Heart left ventricle (tissue), 16 donors: ENCODE measurements around the gene SPEF2. TPM values are rescaled to one million over a fixed set of nuclear protein-coding genes. Genes with fewer than 3 reads are reported as not detected.

Experiments used
- ATAC-seq, 4 donors: fragments of 200-7000 bp; cut with Tn5 transposase; one replicate each; pipeline ENCODE4 v1.9.1; 2020 to 2022; ENCODE audit warnings: moderate library complexity in 4 of 4, mild to moderate bottlenecking in 3 of 4, moderate number of reproducible peaks in 1 of 4
- DNase-seq, 5 donors: peaks; one replicate each; pipeline ENCODE4 v3.0.0-alpha.2; 2020
- H3K27ac ChIP-seq, 12 donors: fragments of 200-600 bp; sonication (generic) in 4 of 12; one replicate each; pipeline versions ENCODE4 v1.5.0 to v1.8.0; 2016 to 2022; ENCODE audit warnings: mild to moderate bottlenecking in 2 of 12
- H3K27me3 ChIP-seq, 9 donors: fragments of 200-600 bp; sonication (generic) in 2 of 9; one replicate each; pipeline versions ENCODE4 v1.5.1 to v1.8.0; 2016 to 2022; ENCODE audit warnings: mild to moderate bottlenecking in 3 of 9
- H3K36me3 ChIP-seq, 9 donors: fragments of 200-600 bp; sonication (generic) in 2 of 9; one replicate each; pipeline versions ENCODE4 v1.5.0 to v1.8.0; 2018 to 2022; ENCODE audit warnings: mild to moderate bottlenecking in 2 of 9
- H3K4me1 ChIP-seq, 12 donors: fragments of 200-600 bp; sonication (generic) in 4 of 12; one replicate each; pipeline versions ENCODE4 v1.5.0 to v1.8.0; 2016 to 2022; ENCODE audit warnings: mild to moderate bottlenecking in 3 of 12
- H3K4me3 ChIP-seq, 12 donors: fragments of 200-600 bp; sonication (generic) in 4 of 12; one replicate each; pipeline versions ENCODE4 v1.5.0 to v1.8.0; 2017 to 2022; ENCODE audit warnings: mild to moderate bottlenecking in 9 of 12, moderate library complexity in 4 of 12
- H3K9me3 ChIP-seq, 12 donors: fragments of 200-600 bp; sonication (generic) in 4 of 12; one replicate each; pipeline versions ENCODE4 v1.5.0 to v1.8.0; 2016 to 2022; ENCODE audit warnings: mild to moderate bottlenecking in 1 of 12
- POLR2A ChIP-seq, 2 donors: fragments of 450-650 bp; IDR thresholded peaks; one replicate each; pipeline ENCODE4 v1.6.1; 2017; ENCODE audit warnings: antibody characterized with exemption in 2 of 2, mild to moderate bottlenecking in 2 of 2, moderate library complexity in 2 of 2
- WGBS, 4 donors: extraction: QIAGEN DNeasy Blood & Tissue Kit in 2 of 4; methylation state at CpG; one replicate each; pipeline versions ENCODE4 v1.1.5 to v1.1.7; 2013 to 2018; 5-methylcytosine and 5-hydroxymethylcytosine counted together
- intact Hi-C, 10 donors: fragments of 100-400 bp; cut with DNase I; formaldehyde crosslinking; loops; one replicate each; pipeline versions ENCODE4 v1.11.1 to v1.14.2; 2022
- polyA plus RNA-seq, 2 donors: library from polyadenylated mRNA; stranded (reverse); fragments of 200-250 nt; gene quantifications; one replicate each; pipeline ENCODE4 v1.2.3, GENCODE V29; 2013
- total RNA-seq, 9 donors: library from RNA; depleted of rRNA in 2 of 9; stranded (reverse); fragments of >200 nt in 2 of 9; fragmentation: NEBNext Ultra II Directional in 3 of 9; extraction: Animal tissue kit (Norgen Biotek cat#: 25700) in 3 of 9; gene quantifications; one replicate each; pipeline versions ENCODE4 v1.1.0 to v1.2.4, GENCODE V29; 2016 to 2023
- TF ChIP-seq, protein P1 (sequence below), 12 donors: fragments of 200-600 bp; sonication (generic) in 4 of 12; IDR thresholded peaks; one replicate each; pipeline versions ENCODE4 v1.5.0 to v1.8.0; 2018 to 2022; ENCODE audit warnings: antibody characterized with exemption in 12 of 12, mild to moderate bottlenecking in 5 of 12
- donor health status: ischemic (EF 13 %, LVEDD 7.1; RV severe dilation, severe dysfunction).
- donor health status: healthy with polysubstance abuse.
- donor health status: DM: no; HTN: yes; CAD: no.
- donor health status: DM: no; HTN: no; CAD: no.
- donor health status: ischemic (EF 25% LVEDD 6.9; RV normal size, moderate dysfunction).
- donor health status: ischemic (EF 25% LVEDD 5.7; RV mildly dilated, moderate dysfunction).
- donor health status: healthy.
- donor health status: DM: yes; HTN: yes; CAD: no.
- donor health status: ischemic (EF 35%, LVEDD 5.7; RV mildly dilated, moderate dysfunction).
- donor health status: nonischemic (EF 11% LVEDD 7.7; RV severe dilation, severe dysfunction).
- donor health status: DM: yes; HTN: yes; CAD: no.
- donor health status: PGD.
- donor health status: ischemic (EF 29% LVEDD 5.4; RV normal size, mild dysfunction).
- donor health status: nonischemic (EF 23%, LVEDD 6.1; RV moderate dilation, normal function).

The SPEF2 gene
- total and polyA plus RNA-seq, 11 donors, result 0.46 to 4.1 (median 1.3) TPM

DNA sequence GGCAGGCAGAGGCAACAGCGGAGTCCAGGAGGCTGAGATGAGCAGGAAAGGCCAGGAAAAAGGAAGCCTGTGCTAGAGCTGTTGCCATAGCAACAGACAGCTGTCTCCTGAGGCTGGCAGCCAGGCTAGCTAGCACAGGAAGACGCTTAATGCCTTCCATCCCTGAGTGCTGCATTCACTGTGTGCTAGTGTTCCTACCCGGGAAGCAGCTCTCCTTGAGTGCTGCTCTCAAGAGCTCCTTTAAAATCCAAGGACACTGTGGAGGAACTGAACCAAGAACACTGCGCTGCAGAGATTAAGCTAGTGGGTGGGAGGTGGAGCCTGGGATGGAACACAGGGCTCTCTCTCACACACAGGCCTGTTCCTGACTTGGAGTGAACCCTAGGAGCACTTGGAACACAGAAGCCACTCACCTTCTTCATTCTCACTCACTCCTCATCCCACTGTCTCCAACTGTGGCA lies 185.6 kb downstream of the SPEF2 start:
- intact Hi-C loops, result no loop called here
- ATAC-seq, result peak in 3 of 4 donors; percentile 59 to 67 (median 67)
- 26 to 36% (median 34%) methylated on average over 4 of the region's 4 CpGs for WGBS, 4 donors

DNA sequence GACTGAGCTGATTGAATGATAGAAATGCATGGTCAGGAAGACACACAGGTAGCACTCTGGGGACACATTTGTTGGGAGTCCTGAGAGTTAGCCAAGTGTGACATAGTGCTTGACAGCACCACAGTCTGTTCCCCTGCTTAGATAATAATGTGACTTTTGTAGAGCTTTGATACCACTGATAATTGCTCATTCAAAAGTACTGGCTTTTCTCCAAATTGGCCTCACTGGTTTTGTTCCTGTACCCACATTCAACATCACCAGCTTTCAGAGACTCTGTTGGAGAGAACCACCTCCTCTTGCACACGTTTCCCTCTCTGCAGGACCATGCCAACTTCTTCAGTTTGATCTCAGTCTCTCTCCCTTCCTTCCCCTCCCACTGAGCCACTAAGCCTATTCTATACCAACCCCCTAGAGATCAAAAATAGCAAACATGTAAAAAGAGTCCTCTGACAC lies 186.6 kb downstream of the SPEF2 start:
- Histone ChIP-seq H3K27ac (no peak overlapping the region), H3K4me3 (no peak overlapping the region), H3K36me3 (no peaks in the 10 kb centered on the region), H3K4me1 (peaks cover 0 to 13% (median 0%) of the 10 kb centered on the region in 12 donors), H3K27me3 (no peaks in the 10 kb centered on the region), H3K9me3 (no peaks in the 10 kb centered on the region)
- ATAC-seq (no peak), DNase-seq (no peak)
- TF ChIP-seq POLR2A (IDR thresholded peaks at IDR 0.05), result no peak
- TF ChIP-seq, protein P1, sequence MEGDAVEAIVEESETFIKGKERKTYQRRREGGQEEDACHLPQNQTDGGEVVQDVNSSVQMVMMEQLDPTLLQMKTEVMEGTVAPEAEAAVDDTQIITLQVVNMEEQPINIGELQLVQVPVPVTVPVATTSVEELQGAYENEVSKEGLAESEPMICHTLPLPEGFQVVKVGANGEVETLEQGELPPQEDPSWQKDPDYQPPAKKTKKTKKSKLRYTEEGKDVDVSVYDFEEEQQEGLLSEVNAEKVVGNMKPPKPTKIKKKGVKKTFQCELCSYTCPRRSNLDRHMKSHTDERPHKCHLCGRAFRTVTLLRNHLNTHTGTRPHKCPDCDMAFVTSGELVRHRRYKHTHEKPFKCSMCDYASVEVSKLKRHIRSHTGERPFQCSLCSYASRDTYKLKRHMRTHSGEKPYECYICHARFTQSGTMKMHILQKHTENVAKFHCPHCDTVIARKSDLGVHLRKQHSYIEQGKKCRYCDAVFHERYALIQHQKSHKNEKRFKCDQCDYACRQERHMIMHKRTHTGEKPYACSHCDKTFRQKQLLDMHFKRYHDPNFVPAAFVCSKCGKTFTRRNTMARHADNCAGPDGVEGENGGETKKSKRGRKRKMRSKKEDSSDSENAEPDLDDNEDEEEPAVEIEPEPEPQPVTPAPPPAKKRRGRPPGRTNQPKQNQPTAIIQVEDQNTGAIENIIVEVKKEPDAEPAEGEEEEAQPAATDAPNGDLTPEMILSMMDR (IDR thresholded peaks at IDR 0.05), result no peak
- intact Hi-C loops, result no loop called here
- WGBS, 4 donors, result 25 to 37% (median 29%) methylated on average over 1 of the region's 1 CpG

More for the DNA sequence above, 185.6 kb downstream of the SPEF2 start:
- peak; percentile 25 to 64 (median 30) for DNase-seq
- H3K4me1 ChIP-seq, result peaks cover 0 to 13% (median 0%) of the 10 kb centered on the region in 12 donors
- H3K9me3 ChIP-seq, result no peaks in the 10 kb centered on the region
- H3K27me3 ChIP-seq, result no peaks in the 10 kb centered on the region
- no peak overlapping the region for H3K27ac ChIP-seq
- H3K36me3 ChIP-seq, result no peaks in the 10 kb centered on the region
- TF ChIP-seq, protein P1 (IDR thresholded peaks at IDR 0.05), result no peak
- TF ChIP-seq POLR2A (IDR thresholded peaks at IDR 0.05), result no peak
- H3K4me3 ChIP-seq, result no peak overlapping the region

DNA sequence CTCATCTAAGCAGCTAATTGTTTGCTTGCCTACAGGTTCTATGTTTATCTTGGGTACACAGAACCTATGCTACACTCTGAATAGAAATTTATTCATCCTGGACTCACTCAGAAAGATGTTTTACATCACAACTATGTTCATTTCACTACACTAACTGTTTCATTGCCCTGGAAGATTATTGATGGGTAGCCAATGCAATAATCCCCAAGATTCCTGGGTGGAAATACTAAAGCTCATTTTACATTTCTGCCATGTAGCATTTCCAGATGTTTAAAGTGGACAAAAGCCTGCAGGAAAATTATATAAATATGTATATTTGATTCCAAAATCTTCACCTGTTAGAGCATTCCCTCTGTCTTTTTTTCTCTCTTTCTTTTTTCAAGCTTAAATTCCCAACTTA lies 187.2 kb downstream of the SPEF2 start:
- TF ChIP-seq, protein P1 (IDR thresholded peaks at IDR 0.05), result no peak
- no peak for TF ChIP-seq POLR2A (IDR thresholded peaks at IDR 0.05)
- no peaks in the 10 kb centered on the region for H3K27me3 ChIP-seq
- DNase-seq, result no peak

DNA sequence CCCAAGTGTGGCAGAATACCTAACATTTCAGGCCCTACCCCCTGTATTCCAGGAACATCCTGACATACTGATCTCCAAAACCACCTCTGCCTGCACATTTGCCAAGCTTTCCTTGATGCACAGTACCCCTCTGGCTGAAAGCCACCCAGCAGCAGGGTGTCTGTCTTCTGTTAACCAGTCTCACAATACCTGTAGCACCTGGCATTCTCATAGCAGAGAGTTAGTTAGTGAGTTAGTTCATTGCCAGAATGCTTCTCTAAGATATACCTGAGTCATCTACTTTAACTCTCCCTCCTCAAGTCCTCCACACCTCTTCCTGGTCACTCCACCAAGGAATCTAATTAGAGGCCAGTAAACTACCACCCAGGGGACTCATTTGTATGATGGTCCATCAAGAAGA lies 192.9 kb downstream of the SPEF2 start:
- Histone ChIP-seq H3K9me3 (no peaks in the 10 kb centered on the region), H3K27ac (peak overlapping the region in 1 of 12 donors; percentile 68), H3K36me3 (no peaks in the 10 kb centered on the region), H3K27me3 (no peaks in the 10 kb centered on the region), H3K4me3 (no peak overlapping the region), H3K4me1 (peaks cover 0 to 4% (median 0%) of the 10 kb centered on the region in 12 donors)
- ATAC-seq (no peak), DNase-seq (no peak)
- TF ChIP-seq POLR2A (IDR thresholded peaks at IDR 0.05), result no peak
- intact Hi-C loops, result loop anchor here in 1 of 10 donors (5.0 kb wide), 1 partner anchor 33 kb away; no protein-coding TSS in a partner anchor

More for the DNA sequence above, 187.2 kb downstream of the SPEF2 start:
- Histone ChIP-seq H3K36me3 (no peaks in the 10 kb centered on the region), H3K9me3 (no peaks in the 10 kb centered on the region), H3K4me3 (no peak overlapping the region), H3K4me1 (peaks cover 0 to 13% (median 0%) of the 10 kb centered on the region in 12 donors), H3K27ac (no peak overlapping the region)
- intact Hi-C loops, result no loop called here
- ATAC-seq, result no peak
